Right lobe of liver (tissue), 6 donors: ENCODE measurements around the gene GNGT2. TPM values are rescaled to one million over a fixed set of nuclear protein-coding genes. Genes with fewer than 3 reads are reported as not detected.

ENCODE experiments used
- ATAC-seq, 4 donors: fragments of 200-7000 bp; cut with Tn5 transposase; one replicate each; pipeline ENCODE4 v1.9.1; 2020; ENCODE audit warnings: mild to moderate bottlenecking in 4 of 4, moderate library complexity in 4 of 4
- DNase-seq, 3 donors: peaks; one replicate each; pipeline ENCODE4 v3.0.0-alpha.2; 2020
- H3K27ac ChIP-seq, 3 donors: fragments of 200-600 bp; one replicate each; pipeline ENCODE4 v1.8.0; 2022
- H3K27me3 ChIP-seq, 2 donors: fragments of 200-600 bp; one replicate each; pipeline ENCODE4 v1.8.0; 2022
- H3K36me3 ChIP-seq, 4 donors: fragments of 200-600 bp; sonication (generic) in 1 of 4; one replicate each; pipeline versions ENCODE4 v1.5.1 to v1.8.0; 2017 to 2022; ENCODE audit warnings: control low read depth in 1 of 4
- H3K4me1 ChIP-seq, 4 donors: fragments of 200-600 bp; sonication (generic) in 1 of 4; one replicate each; pipeline versions ENCODE4 v1.5.1 to v1.8.0; 2017 to 2022; ENCODE audit warnings: control low read depth in 1 of 4
- H3K4me3 ChIP-seq, 3 donors: fragments of 200-600 bp; one replicate each; pipeline ENCODE4 v1.8.0; 2022
- H3K9me3 ChIP-seq, 4 donors: fragments of 200-600 bp; sonication (generic) in 1 of 4; one replicate each; pipeline versions ENCODE4 v1.5.1 to v1.8.0; 2017 to 2022; ENCODE audit warnings: control low read depth in 1 of 4
- POLR2A ChIP-seq: fragments of 450-650 bp; IDR thresholded peaks from one replicate; pipeline ENCODE4 v1.6.1; 2017; ENCODE audit warnings: antibody characterized with exemption, mild to moderate bottlenecking
- WGBS: methylation state at CpG from one replicate; pipeline ENCODE4 v1.1.6; 2018; ENCODE audit warnings: low coverage, low lambda C conversion rate; ENCODE audit not compliant: insufficient coverage; ENCODE audit errors: missing lambda C conversion rate; 5-methylcytosine and 5-hydroxymethylcytosine counted together
- intact Hi-C, 2 donors: fragments of 100-400 bp; cut with DNase I; formaldehyde crosslinking; loops; one replicate each; pipeline versions ENCODE4 v1.11.2 to v1.14.1; 2022
- total RNA-seq, 6 experiments: library from RNA; depleted of rRNA in 2 of 6; stranded (reverse); fragments of >200 nt in 2 of 6; fragmentation: NEBNext Ultra II Directional in 3 of 6; extraction: Animal tissue kit (Norgen Biotek cat#: 25700) in 3 of 6; gene quantifications; one replicate each; pipeline versions ENCODE4 v1.1.0 to v1.2.4, GENCODE V29; 2016 to 2023
- TF ChIP-seq, protein P1 (sequence below), 4 donors: fragments of 200-600 bp in 3 of 4; fragments of 450-650 bp in 1 of 4; IDR thresholded peaks; one replicate each; pipeline versions ENCODE4 v1.5.1 to v1.8.0; 2016 to 2022; ENCODE audit warnings: antibody characterized with exemption in 4 of 4, mild to moderate bottlenecking in 2 of 4
- donor health status: DM: no; HTN: yes; CAD: no.
- donor health status: DM: no; HTN: no; CAD: no.
- donor health status: DM: no; HTN: no; CAD: no.
- donor health status: DM: no; HTN: yes; CAD: no.
- donor health status: DM: no; HTN: yes; CAD: no.

Gene GNGT2
- total RNA-seq, 6 experiments from 2014 or later, result 0.61 to 1.6 (median 1.2) TPM

DNA sequence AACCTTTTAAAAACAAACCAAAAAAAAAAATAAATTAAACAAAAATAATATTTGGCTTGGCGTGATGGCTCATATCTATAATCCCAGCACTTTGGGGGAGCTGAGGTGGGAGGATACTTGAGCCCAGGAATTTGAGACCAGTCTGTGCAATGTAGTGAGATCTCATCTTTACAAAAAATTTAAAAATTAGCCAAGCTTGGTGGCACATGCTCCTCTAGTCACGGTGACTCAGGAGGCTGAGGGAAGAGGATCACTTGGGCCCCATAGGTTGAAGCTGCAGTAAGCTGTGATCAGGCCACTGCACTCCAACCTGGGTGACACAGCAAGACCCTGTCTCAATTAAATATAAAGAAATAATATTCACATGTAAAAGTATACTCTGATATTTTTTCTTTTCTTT lies 12.2 kb downstream of the GNGT2 start:
- no peaks in the 10 kb centered on the region for H3K9me3 ChIP-seq
- DNase-seq (no peak), ATAC-seq (no peak)
- intact Hi-C loops, result no loop called here
- WGBS, result 59% methylated on average over 2 of the region's 2 CpGs
- no peaks in the 10 kb centered on the region for H3K4me1 ChIP-seq
- H3K27me3 ChIP-seq, result no peaks in the 10 kb centered on the region
- TF ChIP-seq, protein P1, sequence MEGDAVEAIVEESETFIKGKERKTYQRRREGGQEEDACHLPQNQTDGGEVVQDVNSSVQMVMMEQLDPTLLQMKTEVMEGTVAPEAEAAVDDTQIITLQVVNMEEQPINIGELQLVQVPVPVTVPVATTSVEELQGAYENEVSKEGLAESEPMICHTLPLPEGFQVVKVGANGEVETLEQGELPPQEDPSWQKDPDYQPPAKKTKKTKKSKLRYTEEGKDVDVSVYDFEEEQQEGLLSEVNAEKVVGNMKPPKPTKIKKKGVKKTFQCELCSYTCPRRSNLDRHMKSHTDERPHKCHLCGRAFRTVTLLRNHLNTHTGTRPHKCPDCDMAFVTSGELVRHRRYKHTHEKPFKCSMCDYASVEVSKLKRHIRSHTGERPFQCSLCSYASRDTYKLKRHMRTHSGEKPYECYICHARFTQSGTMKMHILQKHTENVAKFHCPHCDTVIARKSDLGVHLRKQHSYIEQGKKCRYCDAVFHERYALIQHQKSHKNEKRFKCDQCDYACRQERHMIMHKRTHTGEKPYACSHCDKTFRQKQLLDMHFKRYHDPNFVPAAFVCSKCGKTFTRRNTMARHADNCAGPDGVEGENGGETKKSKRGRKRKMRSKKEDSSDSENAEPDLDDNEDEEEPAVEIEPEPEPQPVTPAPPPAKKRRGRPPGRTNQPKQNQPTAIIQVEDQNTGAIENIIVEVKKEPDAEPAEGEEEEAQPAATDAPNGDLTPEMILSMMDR (IDR thresholded peaks at IDR 0.05), result no peak
- TF ChIP-seq POLR2A, result no peak
- no peak overlapping the region for H3K27ac ChIP-seq
- no peak overlapping the region for H3K4me3 ChIP-seq
- H3K36me3 ChIP-seq, result no peaks in the 10 kb centered on the region

DNA sequence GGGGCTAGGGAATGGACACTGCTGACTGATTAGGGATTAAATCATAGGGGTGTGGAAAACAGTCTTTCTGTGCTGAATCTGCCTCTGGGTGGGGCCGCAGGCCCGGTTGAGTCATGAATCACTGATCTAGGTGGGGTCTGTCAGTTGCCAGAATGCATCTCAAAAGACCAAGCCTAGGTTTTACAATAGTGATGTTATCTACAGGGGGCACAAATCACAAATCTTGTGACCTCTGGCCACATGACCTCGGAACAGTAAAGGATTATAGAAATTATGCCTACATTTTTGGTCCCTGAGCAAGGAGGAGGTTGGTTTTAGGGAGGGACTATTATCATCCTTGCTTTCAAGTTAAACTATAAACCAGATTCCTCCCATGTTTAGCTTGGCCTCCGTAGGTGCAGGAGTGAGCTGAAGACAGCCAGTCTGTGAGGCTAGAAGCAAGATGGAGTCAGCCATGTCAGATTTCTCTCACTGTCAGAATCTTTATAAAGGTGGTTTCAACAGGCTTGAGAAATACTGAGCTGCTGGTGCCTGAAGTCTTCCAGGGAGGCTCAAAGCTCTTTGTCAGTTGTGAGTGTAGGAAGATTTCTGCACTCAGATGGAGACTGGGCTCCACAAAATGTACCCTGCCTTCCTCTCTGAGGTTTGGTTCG lies 12.9 kb downstream of the GNGT2 start:
- no peak overlapping the region for H3K4me3 ChIP-seq
- intact Hi-C loops, result no loop called here
- WGBS, result 8% methylated on average over 2 of the region's 5 CpGs
- H3K9me3 ChIP-seq, result no peaks in the 10 kb centered on the region
- TF ChIP-seq, protein P1 (IDR thresholded peaks at IDR 0.05), result no peak
- TF ChIP-seq POLR2A, result no peak
- H3K36me3 ChIP-seq, result no peaks in the 10 kb centered on the region
- DNase-seq, result no peak
- no peak for ATAC-seq
- H3K27ac ChIP-seq, result no peak overlapping the region
- no peaks in the 10 kb centered on the region for H3K4me1 ChIP-seq
- no peaks in the 10 kb centered on the region for H3K27me3 ChIP-seq

DNA sequence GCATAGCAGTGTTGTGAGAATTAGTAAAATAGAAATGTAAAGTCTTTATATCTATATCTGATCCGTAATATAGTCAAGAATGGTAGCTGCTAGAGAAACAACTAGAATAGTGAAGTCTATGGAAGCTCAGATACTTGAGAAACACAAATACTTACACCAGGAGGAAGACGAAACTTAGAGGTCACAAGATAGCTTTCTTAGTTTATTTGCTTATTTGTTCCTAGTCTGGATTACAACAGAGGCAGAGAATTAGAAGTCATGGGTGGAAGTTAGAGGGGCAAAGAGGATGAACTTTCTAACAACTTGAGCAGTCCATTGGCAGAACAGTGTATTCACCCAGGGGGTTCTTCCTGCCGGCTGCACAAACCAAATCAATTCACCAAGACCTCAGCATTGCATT lies 13.9 kb downstream of the GNGT2 start:
- DNase-seq (no peak), ATAC-seq (no peak)
- H3K36me3 ChIP-seq, result no peaks in the 10 kb centered on the region
- 57% methylated on average over 3 of the region's 3 CpGs for WGBS
- no peak overlapping the region for H3K4me3 ChIP-seq
- no peaks in the 10 kb centered on the region for H3K4me1 ChIP-seq
- H3K9me3 ChIP-seq, result no peaks in the 10 kb centered on the region
- no peak overlapping the region for H3K27ac ChIP-seq
- no peaks in the 10 kb centered on the region for H3K27me3 ChIP-seq
- no peak for TF ChIP-seq POLR2A
- TF ChIP-seq, protein P1 (IDR thresholded peaks at IDR 0.05), result no peak
- intact Hi-C loops, result no loop called here

DNA sequence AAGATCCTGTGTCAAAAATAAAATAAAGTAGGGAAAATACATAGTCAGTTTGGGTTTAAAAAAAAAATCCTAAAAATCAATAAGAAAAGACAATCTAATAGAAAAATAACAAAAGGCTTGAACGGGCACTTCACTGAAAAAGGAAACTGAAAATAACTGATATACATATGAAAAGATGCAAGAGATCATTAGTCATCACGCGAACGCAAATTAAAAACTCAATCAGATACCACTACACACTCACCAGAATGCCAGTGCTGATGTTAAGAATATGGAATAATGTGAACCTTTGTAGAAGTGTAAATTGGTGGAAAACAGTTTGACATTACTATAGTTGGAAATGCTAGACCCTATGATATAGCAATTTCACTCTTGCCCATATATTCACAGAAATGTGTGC lies 14.6 kb downstream of the GNGT2 start:
- intact Hi-C loops, result no loop called here
- WGBS, result 67% methylated on average over 4 of the region's 4 CpGs
- ATAC-seq (no peak), DNase-seq (no peak)
- Histone ChIP-seq H3K27me3 (no peaks in the 10 kb centered on the region), H3K4me1 (no peaks in the 10 kb centered on the region), H3K36me3 (no peaks in the 10 kb centered on the region), H3K27ac (no peak overlapping the region), H3K9me3 (no peaks in the 10 kb centered on the region), H3K4me3 (no peak overlapping the region)
- TF ChIP-seq POLR2A, result no peak
- TF ChIP-seq, protein P1 (IDR thresholded peaks at IDR 0.05), result no peak

DNA sequence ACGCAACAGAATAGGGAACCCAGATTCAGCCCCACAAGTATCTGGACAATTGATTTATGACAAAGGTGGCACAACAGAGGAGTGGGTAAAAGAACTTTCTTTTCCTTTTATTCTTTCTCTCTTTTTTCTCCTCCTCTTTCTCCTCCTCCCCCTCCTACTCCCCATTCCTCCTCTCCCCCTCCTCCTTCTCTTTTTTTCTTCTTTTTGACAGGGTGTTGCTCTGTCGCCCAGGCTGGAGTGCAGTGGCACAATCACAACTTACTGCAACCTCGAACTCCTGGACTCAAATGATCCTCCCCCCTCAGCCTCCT lies 16.1 kb downstream of the GNGT2 start:
- DNase-seq (no peak), ATAC-seq (no peak)
- WGBS, result 67% methylated on average over 3 of the region's 3 CpGs
- no peaks in the 10 kb centered on the region for H3K9me3 ChIP-seq
- H3K36me3 ChIP-seq, result no peaks in the 10 kb centered on the region
- H3K4me1 ChIP-seq, result no peaks in the 10 kb centered on the region
- H3K27me3 ChIP-seq, result no peaks in the 10 kb centered on the region
- H3K27ac ChIP-seq, result no peak overlapping the region
- intact Hi-C loops, result no loop called here
- H3K4me3 ChIP-seq, result no peak overlapping the region
- TF ChIP-seq, protein P1 (IDR thresholded peaks at IDR 0.05), result no peak
- TF ChIP-seq POLR2A, result no peak
